ENCODE data around the gene TMEM127. TPM values are rescaled to one million over a fixed set of nuclear protein-coding genes. Genes with fewer than 3 reads are reported as not detected.

The TMEM127 gene
- total RNA-seq, 3 donors from 2014 or later (not counting 1 experiment from before 2014, with no cell fraction given): 49.8 to 59.3 (median 54.5) TPM

DNA sequence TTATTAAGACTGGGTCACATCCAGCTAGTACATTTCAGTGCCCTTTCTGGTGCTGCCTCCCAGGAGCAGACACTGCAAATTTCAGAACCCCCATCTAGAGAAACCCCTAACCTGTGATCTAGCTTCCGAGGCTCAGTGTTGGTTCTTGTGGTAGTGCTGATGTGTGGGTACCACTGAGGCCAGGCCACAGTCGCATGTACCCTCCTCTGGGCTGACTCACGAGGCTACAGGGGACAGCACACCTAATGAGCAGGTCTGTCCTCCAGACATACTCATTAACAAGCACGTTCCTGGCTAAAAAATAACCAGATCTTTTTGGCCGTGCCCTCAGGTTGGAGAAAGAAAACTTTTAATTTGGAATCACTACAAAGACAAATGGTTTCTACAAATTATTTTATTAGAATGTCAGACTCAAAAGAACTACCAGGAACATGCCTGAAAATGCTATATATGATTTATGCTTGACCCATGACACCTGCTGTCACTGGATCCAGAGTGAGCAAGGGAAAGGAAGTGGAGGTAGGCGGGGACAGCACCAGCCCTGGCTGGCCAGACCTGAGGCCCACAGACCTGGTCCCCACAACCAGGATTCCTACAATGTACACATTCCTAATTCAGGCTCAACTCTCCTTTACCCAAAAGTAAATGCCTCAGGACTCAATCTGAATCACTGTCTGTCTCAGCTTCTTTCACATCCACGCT is 8.7 kb upstream of the TMEM127 start:
- H3K27ac Mint-ChIP-seq: peak overlapping the region in 1 of 2 donors; percentile 43

DNA sequence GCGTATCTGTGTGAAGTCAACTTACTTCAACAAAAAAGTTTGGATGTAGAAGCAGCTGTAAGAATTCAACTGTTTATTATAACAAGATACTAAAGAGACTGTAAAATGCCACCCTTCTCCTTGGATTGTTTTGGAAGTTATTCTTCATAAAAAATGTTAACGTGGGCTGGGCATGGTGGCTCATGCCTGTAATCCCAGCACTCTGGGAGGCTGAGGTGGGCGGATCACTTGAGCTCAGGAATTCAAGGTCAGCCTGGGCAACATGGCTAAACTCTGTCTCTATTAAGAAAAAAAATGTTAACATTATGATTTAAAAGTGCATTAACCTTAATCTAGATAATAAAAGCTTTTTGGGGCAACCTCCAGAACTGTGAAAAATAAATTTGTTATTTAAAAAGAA is 8.0 kb upstream of the TMEM127 start:
- Histone ChIP-seq H3K27ac (ENCODE audit: low read length) (no peak overlapping the region), H3K9me3 (ENCODE audit: control insufficient read depth, insufficient read depth, low read length) (no peaks in the 10 kb centered on the region), H3K36me3 (ENCODE audit: control insufficient read depth, insufficient read depth, low read length) (peaks cover 78% of the 10 kb centered on the region), H3K4me3 (ENCODE audit: low read length) (no peak overlapping the region), H3K4me1 (ENCODE audit: control insufficient read depth, insufficient read depth, low read length) (no peaks in the 10 kb centered on the region), H3K27me3 (ENCODE audit: control insufficient read depth, insufficient read depth, low read length) (no peaks in the 10 kb centered on the region)
- H3K4me3 Mint-ChIP-seq: no peak overlapping the region
- no peaks in the 10 kb centered on the region for H3K27me3 Mint-ChIP-seq (ENCODE audit: low read depth in 2 of 2)
- peaks cover 2 to 4% of the 10 kb centered on the region in 2 donors for H3K4me1 Mint-ChIP-seq
- H3K36me3 Mint-ChIP-seq: peaks cover 13% of the 10 kb centered on the region
- 83% methylated on average over 2 of the region's 3 CpGs for WGBS (ENCODE audit: insufficient coverage)
- H3K27ac Mint-ChIP-seq: peak overlapping the region in 1 of 2 donors; percentile 26
- TF ChIP-seq, protein P1, sequence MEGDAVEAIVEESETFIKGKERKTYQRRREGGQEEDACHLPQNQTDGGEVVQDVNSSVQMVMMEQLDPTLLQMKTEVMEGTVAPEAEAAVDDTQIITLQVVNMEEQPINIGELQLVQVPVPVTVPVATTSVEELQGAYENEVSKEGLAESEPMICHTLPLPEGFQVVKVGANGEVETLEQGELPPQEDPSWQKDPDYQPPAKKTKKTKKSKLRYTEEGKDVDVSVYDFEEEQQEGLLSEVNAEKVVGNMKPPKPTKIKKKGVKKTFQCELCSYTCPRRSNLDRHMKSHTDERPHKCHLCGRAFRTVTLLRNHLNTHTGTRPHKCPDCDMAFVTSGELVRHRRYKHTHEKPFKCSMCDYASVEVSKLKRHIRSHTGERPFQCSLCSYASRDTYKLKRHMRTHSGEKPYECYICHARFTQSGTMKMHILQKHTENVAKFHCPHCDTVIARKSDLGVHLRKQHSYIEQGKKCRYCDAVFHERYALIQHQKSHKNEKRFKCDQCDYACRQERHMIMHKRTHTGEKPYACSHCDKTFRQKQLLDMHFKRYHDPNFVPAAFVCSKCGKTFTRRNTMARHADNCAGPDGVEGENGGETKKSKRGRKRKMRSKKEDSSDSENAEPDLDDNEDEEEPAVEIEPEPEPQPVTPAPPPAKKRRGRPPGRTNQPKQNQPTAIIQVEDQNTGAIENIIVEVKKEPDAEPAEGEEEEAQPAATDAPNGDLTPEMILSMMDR (IDR thresholded peaks at IDR 0.05): no peak
- ATAC-seq: no peak
- intact Hi-C loops (cut with micrococcal nuclease): no loop called here
- DNase-seq: no peak
- H3K9me3 Mint-ChIP-seq: no peaks in the 10 kb centered on the region

More for the DNA sequence above, 8.7 kb upstream of the TMEM127 start:
- Histone ChIP-seq H3K27me3 (ENCODE audit: control insufficient read depth, insufficient read depth, low read length) (no peaks in the 10 kb centered on the region), H3K4me3 (ENCODE audit: low read length) (no peak overlapping the region), H3K9me3 (ENCODE audit: control insufficient read depth, insufficient read depth, low read length) (no peaks in the 10 kb centered on the region), H3K27ac (ENCODE audit: low read length) (no peak overlapping the region), H3K4me1 (ENCODE audit: control insufficient read depth, insufficient read depth, low read length) (no peaks in the 10 kb centered on the region), H3K36me3 (ENCODE audit: control insufficient read depth, insufficient read depth, low read length) (peaks cover 78% of the 10 kb centered on the region)
- Mint-ChIP-seq H3K9me3 (no peaks in the 10 kb centered on the region), H3K4me3 (no peak overlapping the region), H3K27me3 (ENCODE audit: low read depth in 2 of 2) (no peaks in the 10 kb centered on the region), H3K4me1 (no peaks in the 10 kb centered on the region), H3K36me3 (peaks cover 18% of the 10 kb centered on the region)
- intact Hi-C loops (cut with micrococcal nuclease): no loop called here
- no peak for DNase-seq
- ATAC-seq: no peak
- WGBS (ENCODE audit: insufficient coverage): 97% methylated on average over 7 of the region's 7 CpGs
- TF ChIP-seq, protein P1 (IDR thresholded peaks at IDR 0.05): no peak

DNA sequence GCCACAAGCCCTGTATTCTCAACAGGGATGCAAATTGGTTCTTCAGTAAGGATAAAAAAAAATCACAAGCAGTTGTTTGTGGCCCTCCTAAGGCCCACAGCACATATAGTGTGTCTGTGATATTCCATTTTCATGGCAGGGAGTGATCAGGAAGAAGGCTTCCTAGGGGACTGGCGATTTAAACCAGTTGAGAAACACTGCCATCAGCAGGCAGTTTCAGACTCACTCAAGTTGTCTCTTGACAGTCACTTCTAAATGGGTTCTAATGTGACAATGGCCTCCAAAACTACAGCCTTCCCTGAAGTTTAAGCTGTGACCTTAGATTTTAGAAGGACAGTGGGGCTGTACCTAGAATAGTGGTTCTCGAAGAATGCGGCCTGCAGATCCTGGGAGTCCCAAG is 6.2 kb upstream of the TMEM127 start:
- H3K27ac ChIP-seq (ENCODE audit: low read length): no peak overlapping the region
- Mint-ChIP-seq H3K27me3 (ENCODE audit: low read depth in 2 of 2) (no peaks in the 10 kb centered on the region), H3K9me3 (no peaks in the 10 kb centered on the region), H3K27ac (no peak overlapping the region), H3K36me3 (peaks cover 8% of the 10 kb centered on the region), H3K4me1 (peaks cover 15 to 19% of the 10 kb centered on the region in 2 donors), H3K4me3 (no peak overlapping the region)
- WGBS (ENCODE audit: insufficient coverage): 95% methylated on average over 3 of the region's 3 CpGs
- peaks cover 68% of the 10 kb centered on the region for H3K36me3 ChIP-seq (ENCODE audit: control insufficient read depth, insufficient read depth, low read length)
- intact Hi-C loops (cut with micrococcal nuclease): no loop called here
- no peaks in the 10 kb centered on the region for H3K27me3 ChIP-seq (ENCODE audit: control insufficient read depth, insufficient read depth, low read length)
- H3K4me1 ChIP-seq (ENCODE audit: control insufficient read depth, insufficient read depth, low read length): peaks cover 15% of the 10 kb centered on the region
- ATAC-seq: no peak
- no peaks in the 10 kb centered on the region for H3K9me3 ChIP-seq (ENCODE audit: control insufficient read depth, insufficient read depth, low read length)
- H3K4me3 ChIP-seq (ENCODE audit: low read length): no peak overlapping the region
- TF ChIP-seq, protein P1 (IDR thresholded peaks at IDR 0.05): no peak
- DNase-seq: no peak
